Left colon (tissue), 2 donors: ENCODE data around the gene NIF3L1. TPM values are rescaled to one million over a fixed set of nuclear protein-coding genes. Genes with fewer than 3 reads are reported as not detected.

Source experiments
- ATAC-seq: fragments of 200-7000 bp; cut with Tn5 transposase; one replicate; pipeline ENCODE4 v1.9.1; 2020; ENCODE audit warnings: mild to moderate bottlenecking, moderate library complexity
- DNase-seq, 2 donors: peaks; one replicate each; pipeline ENCODE4 v3.0.0-alpha.2; 2020
- intact Hi-C, 2 donors: fragments of 100-400 bp; cut with DNase I in 1 of 2; cut with micrococcal nuclease in 1 of 2; formaldehyde crosslinking; loops; one replicate each; pipeline versions ENCODE4 v1.11.2 to v1.14.0; 2022; cut with DNase I, micrococcal nuclease
- total RNA-seq, 2 donors: library from RNA; stranded (reverse); fragmentation: NEBNext Ultra II Directional; extraction: Animal tissue kit (Norgen Biotek cat#: 25700); gene quantifications; one replicate each; pipeline ENCODE4 v1.2.1, GENCODE V29; 2021
- donor health status: DM: no; HTN: no; CAD: no.
- donor health status: DM: yes; HTN: yes; CAD: no.

The NIF3L1 gene
- total RNA-seq, 2 donors from 2014 or later: 19.5 to 27.2 TPM

DNA sequence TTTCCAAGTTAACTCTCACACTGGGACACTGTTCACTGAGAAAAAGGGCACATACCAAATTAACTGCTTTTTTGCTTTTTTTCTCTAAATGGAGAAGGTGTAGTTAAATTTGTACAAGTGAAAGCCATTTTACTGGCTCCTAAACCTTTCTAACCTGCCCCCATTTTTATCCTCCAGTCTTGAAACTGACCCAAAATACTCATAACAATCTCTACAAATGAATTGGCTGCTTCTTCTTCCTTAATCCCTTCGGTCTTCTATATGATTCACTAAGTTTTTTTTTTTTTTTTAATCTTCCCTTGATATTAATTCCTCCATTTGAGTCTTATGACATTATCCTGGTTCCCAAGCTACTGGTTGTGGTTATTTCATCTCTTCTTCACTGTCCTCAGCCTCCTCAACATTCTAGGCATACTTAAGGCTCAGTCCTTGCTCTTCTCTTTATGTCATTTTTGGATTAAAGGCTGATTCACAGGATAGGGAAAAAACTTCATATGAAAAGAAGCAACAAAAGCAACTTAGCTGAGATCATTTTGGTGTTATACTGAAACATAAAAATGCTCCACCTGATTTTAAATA, 54.4 kb downstream of the NIF3L1 start:
- intact Hi-C loops: no loop called here
- DNase-seq: no peak
- ATAC-seq: no peak

DNA sequence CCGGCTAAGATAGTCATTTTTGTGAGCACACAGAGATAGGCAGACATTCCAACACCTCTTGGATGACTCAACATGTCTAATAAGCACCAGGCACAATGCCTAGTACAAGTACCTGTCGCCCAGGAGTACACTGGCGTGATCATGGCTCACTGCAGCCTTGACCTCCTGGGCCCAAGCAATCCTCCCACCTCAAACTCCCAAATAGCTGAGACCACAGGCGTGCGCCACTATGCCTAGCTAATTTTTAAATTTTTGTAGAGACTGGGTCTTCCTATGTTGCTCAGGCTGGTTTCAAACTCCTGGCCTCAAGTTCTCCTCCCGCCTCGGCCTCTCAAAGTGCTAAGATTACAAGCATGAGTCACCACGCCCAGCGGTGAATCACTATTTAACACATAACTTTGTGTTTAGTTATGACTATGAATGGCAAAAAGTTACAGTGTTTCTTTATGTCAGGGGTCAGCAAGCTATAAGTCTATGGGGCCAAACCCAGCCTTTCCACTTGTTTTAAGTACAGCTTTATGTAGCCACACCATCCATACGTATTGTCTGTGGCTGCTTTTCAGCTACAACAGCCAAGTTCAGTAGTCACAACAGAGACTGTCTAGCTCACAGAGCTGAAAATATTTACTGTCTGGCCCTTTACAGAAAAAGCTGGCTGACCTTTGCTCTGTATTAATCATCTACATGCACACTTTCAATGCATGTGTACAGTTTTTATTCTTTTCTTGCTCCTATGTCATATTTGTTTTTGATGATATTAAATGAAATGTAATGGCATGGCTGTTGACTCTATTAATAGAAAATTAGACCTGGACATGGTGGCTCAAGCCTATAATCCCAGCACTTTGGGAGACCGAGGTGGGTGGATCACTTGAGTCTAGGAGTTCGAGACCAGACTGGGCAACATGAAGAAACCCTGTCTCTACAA, 55.6 kb downstream of the NIF3L1 start:
- intact Hi-C loops: no loop called here
- DNase-seq (peak; percentile 47 to 53), ATAC-seq (peak; percentile 91)

DNA sequence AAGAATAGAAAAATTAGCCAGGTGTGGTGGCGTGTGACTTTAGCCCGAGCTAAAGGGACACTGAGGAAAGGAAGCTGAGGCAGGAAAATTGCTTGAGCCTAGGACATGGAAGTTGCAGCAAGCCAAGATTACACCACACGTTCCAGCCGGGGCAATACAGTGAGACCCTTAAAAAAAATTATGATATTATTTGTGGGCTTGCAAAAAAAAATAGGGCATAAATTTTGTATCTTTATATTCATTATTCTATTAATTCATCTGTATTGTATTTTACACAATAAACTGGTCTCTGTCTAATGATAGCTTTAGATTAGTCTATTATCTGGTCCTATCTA, 56.2 kb downstream of the NIF3L1 start:
- intact Hi-C loops: no loop called here
- no peak for DNase-seq
- ATAC-seq: no peak

DNA sequence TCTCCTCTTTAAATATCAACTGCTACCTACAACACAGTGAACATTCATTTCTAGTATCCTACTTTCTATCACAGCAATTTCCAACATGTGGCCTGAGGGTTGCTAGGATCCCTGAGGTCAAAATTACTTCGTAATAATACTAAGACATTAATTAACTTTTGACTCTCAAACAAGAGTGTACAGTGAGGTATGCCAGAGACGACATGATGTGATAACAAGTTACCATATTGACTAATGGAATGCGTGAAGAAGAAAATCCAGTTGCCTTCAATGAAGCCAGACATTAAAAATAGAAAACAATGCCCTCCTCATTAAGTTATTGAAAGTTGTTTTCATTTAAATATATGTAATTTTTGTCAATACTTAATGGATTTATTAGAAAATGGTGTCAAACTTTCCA, 61.2 kb downstream of the NIF3L1 start:
- no peak for DNase-seq
- no peak for ATAC-seq
- intact Hi-C loops: no loop called here

Other genes with a start within 250 kb of the NIF3L1 start
- 100 to 1,000 TPM; 211 to 240 TPM for gene BZW1, start 77.5 kb upstream of the NIF3L1 start, total RNA-seq
- gene CLK1, start 24.7 kb upstream of the NIF3L1 start, total RNA-seq: 10 to 100 TPM; 60.3 to 61.9 TPM
- 10 to 100 TPM; 22.9 to 29.4 TPM for gene PPIL3, start 294 bp upstream of the NIF3L1 start, total RNA-seq
- 10 to 100 TPM; 25.5 to 26.8 TPM for gene ORC2, start 74.3 kb downstream of the NIF3L1 start, total RNA-seq
- gene HYCC2, start 182.3 kb downstream of the NIF3L1 start, total RNA-seq: 10 to 100 TPM; 45.0 to 46.2 TPM
- gene NDUFB3, start 182.6 kb downstream of the NIF3L1 start, total RNA-seq: 100 to 1,000 TPM; 152 to 153 TPM
- gene CFLAR, start 226.8 kb downstream of the NIF3L1 start, total RNA-seq: 100 to 1,000 TPM; 139 to 152 TPM